GM10248 (cell line): ENCODE measurements around the gene ARHGAP22.

Experiments
- CTCF ChIA-PET: fragments of 300-600 bp; sonication (Branson Sonifier 250); formaldehyde crosslinking; extraction: SDS; loops from one replicate; lab custom pipeline; 2021; ENCODE audit warnings: antibody characterized with exemption; lab: Yijun Ruan, JAX
- POLR2A ChIA-PET: fragments of 350-650 bp; sonication (Branson Sonifier 250); formaldehyde crosslinking; extraction: SDS; loops from one replicate; lab custom pipeline; 2020; ENCODE audit warnings: antibody characterized with exemption; lab: Yijun Ruan, JAX
- DNase-seq: peaks from one replicate; pipeline ENCODE4 v3.0.0; 2012; ENCODE audit errors: extremely low spot score
- CTCF ChIP-seq: IDR thresholded peaks from 2 replicates; pipeline ENCODE4 v1.5.1; 2012; ENCODE audit warnings: mild to moderate bottlenecking, low read depth; ENCODE audit errors: extremely low read depth, missing control alignments, control extremely low read depth

Gene ARHGAP22

GRCh38 chr10:48599830-48600134, 5.1 kb downstream of the ARHGAP22 start:
- CTCF ChIA-PET: interaction anchor here (1.0 to 1.2 kb wide), 3 partner anchors 8 to 57 kb away, joined by 3 to 7 read pairs (median 4); no protein-coding TSS in a partner anchor
- POLR2A ChIA-PET: no interaction called here
- no peak for DNase-seq
- TF ChIP-seq CTCF: no peak

- ChIA-PET CTCF (interaction anchor here (1.0 to 5.4 kb wide), 4 partner anchors 8 to 58 kb away, joined by 3 to 36 read pairs (median 6); no protein-coding TSS in a partner anchor), POLR2A (no interaction called here)
- TF ChIP-seq CTCF: no peak
- DNase-seq: no peak
Measured at GRCh38 chr10:48598936-48599829, 5.7 kb downstream of the ARHGAP22 start.

- ChIA-PET CTCF (interaction anchor here (1.0 to 5.4 kb wide), 2 partner anchors 9 to 17 kb away, joined by 3 to 36 read pairs; no protein-coding TSS in a partner anchor), POLR2A (no interaction called here)
- TF ChIP-seq CTCF: no peak
- no peak for DNase-seq
Measured at GRCh38 chr10:48598243-48598935, 6.5 kb downstream of the ARHGAP22 start.

- TF ChIP-seq CTCF: no peak
- DNase-seq: no peak
- ChIA-PET CTCF (interaction anchor here (1.0 to 5.4 kb wide), 4 partner anchors 9 to 60 kb away, joined by 4 to 36 read pairs (median 10); no protein-coding TSS in a partner anchor), POLR2A (no interaction called here)
Measured at GRCh38 chr10:48595539-48595932, 9.3 kb downstream of the ARHGAP22 start.

GRCh38 chr10:48594803-48595538, 9.9 kb downstream of the ARHGAP22 start:
- CTCF ChIA-PET: interaction anchor here (1.0 to 5.4 kb wide), 4 partner anchors 9 to 61 kb away, joined by 4 to 36 read pairs (median 10); no protein-coding TSS in a partner anchor
- DNase-seq: no peak
- POLR2A ChIA-PET: no interaction called here
- no peak for TF ChIP-seq CTCF

GRCh38 chr10:48594371-48594770, 10.5 kb downstream of the ARHGAP22 start:
- no peak for TF ChIP-seq CTCF
- CTCF ChIA-PET: interaction anchor here (1.0 to 5.4 kb wide), 4 partner anchors 8 to 61 kb away, joined by 4 to 36 read pairs (median 10); no protein-coding TSS in a partner anchor
- no peak for DNase-seq
- POLR2A ChIA-PET: no interaction called here
